Measurements from ENCODE around the gene SP4.

Gene SP4

DNA sequence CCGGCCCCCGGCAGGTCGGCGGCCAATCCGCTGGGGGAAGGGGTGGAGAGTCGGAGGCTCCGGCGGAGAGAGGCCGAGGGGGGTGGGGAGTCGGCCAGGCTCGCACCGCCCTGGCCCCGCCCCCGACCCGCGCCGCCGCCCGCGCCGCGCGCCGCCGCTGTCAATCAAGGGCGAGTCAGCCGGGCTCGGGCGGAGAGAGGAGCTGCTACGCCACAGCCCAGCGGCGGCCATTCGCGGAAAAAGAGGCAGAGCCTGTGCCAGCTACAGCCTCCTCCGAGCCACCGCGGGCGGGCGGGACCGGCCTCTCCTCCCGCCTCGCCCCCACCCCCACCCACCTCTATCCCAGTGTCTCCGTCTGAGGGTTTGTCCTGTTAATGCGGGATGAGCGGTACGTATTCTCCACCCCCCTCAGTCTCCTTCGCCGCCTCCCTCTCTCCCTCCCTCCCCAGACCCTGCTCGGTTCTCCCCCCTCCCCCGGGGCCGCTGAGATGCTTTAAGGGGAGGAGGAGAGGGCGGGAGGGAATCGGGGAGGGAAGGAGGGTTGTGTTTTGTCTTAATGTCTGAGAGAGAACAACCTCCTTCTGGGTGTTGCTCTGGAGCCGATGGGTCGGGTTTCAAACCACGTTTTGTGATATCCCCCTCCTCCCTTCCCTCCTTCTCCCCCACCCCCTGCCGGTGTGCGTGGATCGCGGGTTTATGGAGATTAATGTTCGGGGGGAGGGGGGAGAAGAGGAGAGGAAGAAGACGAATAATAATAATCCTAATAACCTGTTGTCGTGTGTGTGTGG is at the start of gene SP4:
Gene SP4 (plus strand): TSS at position 213 of the 788 bp plus-strand sequence. CDS start 169 bp downstream, at position 382.
- peak; percentile 88 for DNase-seq

GRCh38 chr7:21383227-21384220 is 44.4 kb upstream of the SP4 start:
- no peak for DNase-seq

GRCh38 chr7:21393937-21394336 is 33.9 kb upstream of the SP4 start:
- no peak for DNase-seq

GRCh38 chr7:21401944-21402343 is 25.9 kb upstream of the SP4 start:
- DNase-seq, result no peak

DNA sequence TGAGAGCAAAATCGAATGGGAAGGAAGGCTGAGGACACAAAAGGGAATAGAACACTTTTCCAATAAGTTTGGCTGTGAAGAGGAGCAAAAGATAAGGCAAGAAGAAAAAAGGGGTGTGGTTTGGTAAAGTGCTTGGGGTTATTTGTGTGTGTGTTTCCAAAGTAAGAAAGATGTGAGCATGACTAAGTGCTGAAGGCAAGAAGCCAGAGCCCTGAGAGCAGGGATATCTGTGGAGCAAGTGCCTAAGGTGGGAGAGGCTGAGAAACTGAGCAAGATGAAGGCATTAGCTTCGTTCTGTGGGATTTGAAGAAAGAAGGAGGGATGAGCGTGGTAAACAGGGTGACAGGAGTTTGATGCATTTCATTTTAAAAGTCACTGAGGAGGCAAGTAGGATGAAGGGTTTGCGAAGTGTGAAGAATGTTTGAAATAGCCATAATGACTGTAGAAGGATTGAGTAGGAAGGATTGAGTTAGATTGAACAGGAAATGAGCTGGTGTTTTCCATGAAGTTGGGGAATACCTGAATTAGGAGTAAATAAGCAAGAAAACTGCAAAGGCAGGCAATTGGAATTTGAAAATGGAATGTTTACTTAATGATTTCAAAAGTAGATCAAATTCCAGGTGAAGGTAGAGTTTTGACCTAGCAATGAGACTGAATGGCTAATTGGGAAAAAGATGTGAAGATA is 19.9 kb upstream of the SP4 start:
- DNase-seq, result no peak

GRCh38 chr7:21408481-21408820 is 19.4 kb upstream of the SP4 start:
- DNase-seq, result no peak

GRCh38 chr7:21412410-21412851 is 15.5 kb upstream of the SP4 start:
- DNase-seq, result no peak

DNA sequence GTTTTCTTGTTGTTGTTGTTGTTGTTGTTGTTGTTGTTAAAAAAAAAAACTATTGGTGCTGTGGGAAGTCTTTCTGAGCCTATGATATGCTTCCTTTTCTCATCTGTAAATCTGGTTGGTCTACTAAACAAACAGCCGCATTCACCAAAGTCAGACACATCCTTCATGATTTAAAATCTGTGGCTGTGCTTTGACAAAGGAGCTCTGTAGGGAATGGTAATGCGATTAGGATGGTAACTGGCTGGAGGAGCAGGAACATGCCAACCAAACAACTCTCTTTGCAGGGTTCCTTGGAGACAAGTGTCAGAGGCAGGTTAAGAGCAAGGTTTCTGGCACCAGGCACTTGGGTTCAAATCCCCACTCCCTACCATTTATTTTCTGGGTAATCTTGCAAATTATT is 14.9 kb upstream of the SP4 start:
- DNase-seq, result no peak

DNA sequence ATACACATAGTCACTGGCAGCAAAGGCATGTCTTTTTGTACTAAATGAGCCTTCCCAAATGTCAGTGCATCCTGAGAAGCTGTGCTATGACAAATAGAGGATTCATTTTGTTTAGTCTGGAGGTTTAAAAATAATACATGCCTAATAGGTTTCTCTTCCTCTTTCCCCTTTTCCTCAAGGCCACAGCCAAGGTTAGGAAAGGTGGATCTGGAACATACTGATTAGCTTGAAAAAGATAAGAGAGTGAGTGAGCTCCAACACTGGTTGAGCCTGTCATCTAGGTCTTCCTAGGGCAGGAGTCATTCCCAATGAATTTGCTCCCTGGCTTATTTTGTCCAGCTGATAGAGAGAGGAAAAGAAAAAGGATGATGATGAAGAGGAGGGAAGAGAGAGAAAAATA is 14.4 kb upstream of the SP4 start:
- no peak for DNase-seq

DNA sequence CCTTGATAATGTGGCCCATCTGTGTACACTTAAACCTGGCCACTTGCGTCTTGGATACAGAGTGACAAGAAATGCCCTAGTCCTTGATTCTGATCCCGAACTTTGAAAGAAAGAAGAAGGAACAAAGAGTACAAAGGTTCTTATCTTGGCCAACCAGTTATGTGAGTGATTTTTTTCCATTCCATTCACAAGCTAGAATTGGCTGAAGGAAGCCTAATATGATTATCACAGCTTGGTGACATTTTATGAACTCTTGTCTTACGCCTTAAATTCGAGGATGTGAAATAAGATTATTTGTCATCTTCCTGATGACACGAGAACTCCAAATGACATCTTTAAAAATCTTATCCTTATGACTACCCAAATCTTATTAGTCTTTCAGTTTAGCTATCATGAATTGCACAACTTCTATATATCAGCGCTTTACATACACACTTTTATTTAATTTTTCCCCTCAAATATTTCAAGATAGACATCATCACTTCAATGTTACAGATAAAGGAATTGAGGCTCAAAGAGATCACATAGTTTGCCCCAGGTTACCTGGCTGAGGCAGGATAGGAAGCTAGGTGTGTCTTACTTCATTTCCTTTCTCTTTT is 13.0 kb upstream of the SP4 start:
- DNase-seq, result no peak

- no peak for DNase-seq
Observed at GRCh38 chr7:21417647-21418046, 10.2 kb upstream of the SP4 start.

DNA sequence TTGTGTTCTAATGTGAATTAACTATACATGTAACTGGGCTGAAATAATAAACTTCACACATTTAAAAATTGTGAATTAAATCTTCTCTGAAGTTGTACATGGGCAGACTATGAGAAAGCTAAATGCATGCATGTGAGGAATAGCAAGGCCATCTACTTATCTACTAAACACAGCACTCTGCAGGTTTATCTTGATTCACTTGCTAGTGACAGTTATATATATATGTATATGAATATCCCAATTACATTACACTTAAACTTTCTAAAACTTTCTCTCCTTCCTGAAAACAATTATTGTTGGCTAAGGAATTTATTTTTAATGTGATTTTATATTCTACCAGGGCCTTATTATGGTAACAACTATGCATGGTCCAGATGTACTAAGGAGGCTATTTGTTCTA is 5.1 kb upstream of the SP4 start:
- no peak for DNase-seq

DNA sequence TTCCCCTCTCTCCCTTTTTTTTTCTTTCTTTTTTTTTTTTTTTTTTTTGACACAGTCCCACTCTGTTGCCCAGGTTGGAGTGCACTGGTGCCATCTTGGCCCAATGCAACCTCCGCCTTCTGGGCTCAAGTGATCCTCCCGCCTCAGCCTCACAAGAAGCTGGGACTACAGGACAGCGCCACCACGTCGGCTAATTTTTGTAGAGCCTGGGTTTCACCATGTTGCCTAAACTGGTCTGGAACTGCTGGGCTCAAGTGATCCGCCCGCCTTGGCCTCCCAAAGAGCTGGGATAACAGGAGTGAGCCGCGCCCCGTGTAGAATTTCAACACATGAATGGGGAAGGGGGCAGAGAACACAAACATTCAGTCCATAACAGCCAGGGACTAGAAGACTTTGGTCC is 2.6 kb upstream of the SP4 start:
- no peak for DNase-seq

GRCh38 chr7:21426286-21427181 is 1.3 kb upstream of the SP4 start:
- DNase-seq, result no peak

- DNase-seq, result peak; percentile 99
Observed at GRCh38 chr7:21427182-21427870, 557 bp upstream of the SP4 start.

DNA sequence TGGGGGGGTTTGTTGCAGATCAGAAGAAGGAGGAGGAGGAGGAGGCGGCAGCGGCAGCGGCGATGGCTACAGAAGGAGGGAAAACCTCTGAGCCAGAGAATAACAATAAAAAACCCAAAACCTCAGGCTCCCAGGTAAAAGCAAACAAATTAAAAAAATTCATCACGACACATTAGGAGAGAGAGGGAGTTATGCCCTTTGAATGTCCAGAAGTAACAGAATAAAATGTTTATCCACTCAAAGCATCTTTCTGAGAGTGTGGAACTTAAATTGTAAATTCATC is 717 bp downstream of the SP4 start:
- DNase-seq, result no peak

DNA sequence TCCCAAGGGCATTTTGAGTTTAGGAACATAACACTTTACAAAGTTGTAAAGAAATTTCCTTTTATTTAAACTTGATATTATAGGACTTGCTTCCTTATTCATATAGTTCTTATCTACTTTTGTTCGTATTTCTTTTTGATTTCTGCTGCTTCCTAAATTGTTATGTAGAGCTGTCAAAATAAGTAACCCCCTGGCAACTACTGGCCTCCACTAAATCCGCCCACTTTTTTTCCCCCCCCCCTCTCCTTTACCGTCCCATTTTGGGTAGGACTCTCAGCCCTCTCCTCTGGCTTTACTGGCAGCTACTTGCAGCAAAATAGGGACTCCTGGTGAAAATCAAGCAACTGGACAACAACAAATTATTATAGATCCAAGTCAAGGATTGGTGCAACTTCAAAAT is 1.1 kb downstream of the SP4 start:
- no peak for DNase-seq

DNA sequence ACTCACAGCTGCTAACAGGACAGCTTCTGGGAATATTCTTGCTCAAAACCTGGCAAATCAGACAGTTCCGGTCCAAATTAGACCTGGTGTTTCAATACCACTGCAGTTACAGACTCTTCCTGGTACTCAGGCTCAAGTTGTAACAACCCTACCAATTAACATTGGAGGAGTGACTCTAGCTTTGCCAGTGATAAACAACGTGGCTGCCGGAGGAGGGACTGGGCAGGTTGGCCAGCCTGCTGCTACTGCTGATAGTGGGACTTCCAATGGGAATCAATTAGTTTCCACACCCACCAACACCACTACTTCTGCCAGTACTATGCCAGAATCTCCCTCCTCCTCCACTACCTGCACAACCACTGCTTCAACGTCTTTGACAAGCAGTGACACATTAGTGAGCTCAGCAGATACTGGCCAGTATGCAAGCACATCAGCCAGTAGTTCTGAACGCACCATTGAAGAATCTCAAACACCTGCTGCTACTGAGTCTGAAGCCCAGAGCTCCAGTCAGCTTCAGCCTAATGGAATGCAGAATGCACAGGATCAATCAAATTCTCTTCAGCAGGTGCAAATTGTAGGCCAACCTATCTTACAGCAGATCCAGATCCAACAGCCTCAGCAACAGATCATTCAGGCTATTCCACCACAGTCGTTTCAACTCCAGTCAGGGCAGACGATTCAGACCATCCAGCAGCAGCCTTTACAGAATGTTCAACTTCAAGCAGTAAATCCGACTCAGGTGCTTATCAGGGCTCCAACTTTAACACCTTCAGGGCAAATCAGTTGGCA is 2.1 kb downstream of the SP4 start:
- no peak for DNase-seq

DNA sequence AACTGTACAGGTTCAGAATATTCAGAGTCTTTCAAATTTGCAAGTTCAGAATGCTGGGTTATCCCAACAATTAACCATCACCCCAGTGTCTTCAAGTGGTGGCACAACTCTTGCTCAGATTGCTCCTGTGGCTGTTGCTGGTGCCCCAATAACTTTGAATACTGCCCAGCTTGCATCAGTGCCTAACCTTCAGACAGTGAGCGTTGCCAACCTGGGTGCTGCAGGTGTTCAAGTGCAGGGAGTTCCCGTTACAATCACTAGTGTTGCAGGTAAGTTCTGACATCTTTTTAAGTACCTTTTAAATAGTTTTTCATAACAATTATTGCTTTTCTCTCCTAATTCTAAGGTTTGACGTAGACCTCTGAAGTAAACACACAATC is 2.7 kb downstream of the SP4 start:
- DNase-seq, result no peak

GRCh38 chr7:21443149-21443841 is 15.4 kb downstream of the SP4 start:
- no peak for DNase-seq
